GM12878 (cell line): ENCODE results near the gene BUD23. TPM values are rescaled to one million over a fixed set of nuclear protein-coding genes. Genes with fewer than 3 reads are reported as not detected.

Experiments used
- ATAC-seq: fragments of 200-7000 bp; cut with Tn5 transposase; 3 replicates; pipeline ENCODE4 v1.9.1; 2020; ENCODE audit warnings: mild to moderate bottlenecking, moderate library complexity
- BruUV-seq: library from RNA; stranded (reverse); fragments of 400-500 nt; replicated peaks from 2 replicates; lab custom pipeline; 2021; lab: Mats Ljungman, UMichigan
- CTCF ChIA-PET: fragments of 300-600 bp; sonication (Branson Sonifier 250); formaldehyde crosslinking; extraction: SDS; loops from one replicate; lab custom pipeline; 2021; ENCODE audit warnings: inconsistent platforms; lab: Yijun Ruan, JAX
- POLR2A ChIA-PET: fragments of 350-600 bp; formaldehyde crosslinking; extraction: SDS; loops from one replicate; lab custom pipeline; 2021; ENCODE audit warnings: inconsistent platforms; lab: Charles Lee
- RAD21 ChIA-PET: fragments of 300-600 bp; sonication (Branson Sonifier 250); formaldehyde crosslinking; loops from one replicate; lab custom pipeline; 2023; ENCODE audit warnings: antibody characterized with exemption; ENCODE audit not compliant: unreplicated experiment; lab: Charles Lee
- SMC1A ChIA-PET: fragments of 300-600 bp; sonication (Branson Sonifier 250); formaldehyde crosslinking; loops from one replicate; lab custom pipeline; 2023; ENCODE audit not compliant: unreplicated experiment, uncharacterized antibody; lab: Charles Lee
- DNase-seq: peaks from one replicate; pipeline ENCODE4 v3.0.0-alpha.2; 2011; ENCODE audit warnings: low read depth, low spot score
- FAIRE-seq: peaks from 3 replicates; lab custom pipeline; 2011; peaks lifted over from hg19 to GRCh38; lab: Jason Lieb, UNC
- H2AFZ ChIP-seq: 2 replicates; pipeline ENCODE4 v1.6.0; 2011; ENCODE audit warnings: low read depth, low read length, control low read depth; ENCODE audit not compliant: control insufficient read depth
- H3K27ac ChIP-seq: 2 replicates; pipeline ENCODE4 v1.5.1; 2011; ENCODE audit warnings: control low read depth; ENCODE audit not compliant: control insufficient read depth, insufficient read depth
- H3K27me3 ChIP-seq, 2 experiments: replicated peaks in 1 of 2; 2 replicates each; pipeline versions ENCODE4 v1.6.0 to v1.6.1; 2011; ENCODE audit warnings: low read length in 1 of 2; ENCODE audit not compliant: control insufficient read depth in 2 of 2, insufficient read depth in 2 of 2
- H3K36me3 ChIP-seq, 2 experiments: 2 replicates each; pipeline ENCODE4 v1.5.1; 2011; ENCODE audit warnings: low read length in 1 of 2; ENCODE audit not compliant: control insufficient read depth in 2 of 2, insufficient read depth in 2 of 2
- H3K4me1 ChIP-seq: 2 replicates; pipeline ENCODE4 v1.6.1; 2011; ENCODE audit warnings: mild to moderate bottlenecking, low read length, moderate library complexity, mixed read lengths; ENCODE audit not compliant: control insufficient read depth, insufficient read depth
- H3K4me2 ChIP-seq: 2 replicates; pipeline ENCODE4 v1.6.0; 2011; ENCODE audit warnings: control low read depth; ENCODE audit not compliant: control insufficient read depth, insufficient read depth
- H3K4me3 ChIP-seq: fragments of 200-600 bp; sonication (generic); 2 replicates; pipeline ENCODE4 v1.5.1; 2016
- H3K79me2 ChIP-seq: 2 replicates; pipeline ENCODE4 v1.6.0; 2011; ENCODE audit warnings: low read length; ENCODE audit not compliant: control insufficient read depth, insufficient read depth
- H3K9ac ChIP-seq: 2 replicates; pipeline ENCODE4 v1.8.0; 2011; ENCODE audit warnings: low read length, control low read depth, mixed read lengths; ENCODE audit not compliant: control insufficient read depth, insufficient read depth
- H3K9me3 ChIP-seq: replicated peaks from 3 replicates; pipeline ENCODE4 v1.5.1; 2011; ENCODE audit warnings: mild to moderate bottlenecking, low read length; ENCODE audit not compliant: control insufficient read depth, insufficient read depth
- H4K20me1 ChIP-seq: 2 replicates; pipeline ENCODE4 v1.6.0; 2011; ENCODE audit not compliant: control insufficient read depth, insufficient read depth
- CHD4 ChIP-seq: fragments of 200-600 bp; sonication (generic); IDR thresholded peaks from 2 replicates; pipeline ENCODE4 v1.6.1; 2016; ENCODE audit warnings: mild to moderate bottlenecking
- EED ChIP-seq: sonication (generic); IDR thresholded peaks from 2 replicates; pipeline ENCODE4 v1.6.1; 2016; ENCODE audit warnings: antibody characterized with exemption, low read depth
- FOXM1 ChIP-seq: IDR thresholded peaks from 2 replicates; pipeline ENCODE4 v1.6.1; 2012; ENCODE audit warnings: low read depth, mild to moderate bottlenecking, inconsistent platforms, low read length, moderate library complexity
- REST ChIP-seq: IDR thresholded peaks from 2 replicates; pipeline ENCODE4 v1.6.1; 2012; ENCODE audit warnings: mild to moderate bottlenecking, low read depth, low read length
- WGBS: methylation state at CpG from one replicate; pipeline ENCODE4 v1.1.6; 2016; ENCODE audit warnings: low lambda C conversion rate; ENCODE audit not compliant: insufficient replicate concordance, insufficient coverage; ENCODE audit errors: missing lambda C conversion rate; 5-methylcytosine and 5-hydroxymethylcytosine counted together
- in situ Hi-C: fragments of 300-500 bp; cut with MboI; formaldehyde crosslinking; loops from 9 replicates; pipeline ENCODE4 v1.14.3; 2018; ENCODE audit warnings: mixed read lengths
- intact Hi-C: fragments of 100-400 bp; cut with micrococcal nuclease; formaldehyde crosslinking; loops from one replicate; pipeline ENCODE4 v1.14.2; 2022; ENCODE audit not compliant: unreplicated experiment
- polyA plus RNA-seq, 11 experiments: library from polyadenylated mRNA; depleted of rRNA in 4 of 11; unstranded in 6 of 11; stranded (reverse) in 5 of 11; fragments of >200 nt; fragmentation: Nextera tagmentation in 4 of 11; fragmentation: Illumina TruSeq in 1 of 11; extraction: Ambion mirVana in 4 of 11; extraction: Trizol in 1 of 11; gene quantifications; 1 replicate in 1 of 11; 2 replicates in 10 of 11; pipeline versions ENCODE4 v1.2.1 to v1.2.3, GENCODE V29; 2011 to 2016; ENCODE audit warnings: inconsistent platforms in 2 of 11, missing spikeins in 2 of 11, low read depth in 1 of 11
- total RNA-seq, 4 experiments: library from RNA; depleted of rRNA in 3 of 4; stranded (reverse); fragments of >200 nt in 3 of 4; fragmentation: Illumina TruSeq in 1 of 4; extraction: Trizol in 1 of 4; gene quantifications; 2 replicates each; pipeline versions ENCODE4 v1.2.1 to v1.2.3, GENCODE V29; 2013 to 2021

BUD23 gene
- total and polyA plus RNA-seq, 10 of the 15 experiments (the other 5 are each of a cell fraction or from before 2014, with no cell fraction given): 36.4 to 138 (median 99.5) TPM

- CTCF ChIA-PET: no interaction called here
- SMC1A ChIA-PET: no interaction called here
- intact Hi-C loops: no loop called here
- ATAC-seq (no peak), FAIRE-seq (no peak), DNase-seq (no peak)
- RAD21 ChIA-PET: no interaction called here
- Histone ChIP-seq H3K4me1 (no peaks in the 10 kb centered on the region), H3K79me2 (no peaks in the 10 kb centered on the region), H3K9me3 (no peaks in the 10 kb centered on the region), H4K20me1 (no peaks in the 10 kb centered on the region), H3K4me2 (no peak overlapping the region), H3K36me3 (no peaks in the 10 kb centered on the region), H3K9ac (no peak overlapping the region), H3K27me3 (no peaks in the 10 kb centered on the region; a peak in 1 of 4 replicates), H3K4me3 (no peak overlapping the region), H3K27ac (no peak overlapping the region), H2AFZ (no peak overlapping the region)
- in situ Hi-C loops: no loop called here
- 54% methylated on average over 15 of the region's 15 CpGs for WGBS
- POLR2A ChIA-PET: no interaction called here
- no TSS peak for BruUV-seq
- TF ChIP-seq EED: no peak
- no peak for TF ChIP-seq FOXM1
- no peak for TF ChIP-seq CHD4
- no peak for TF ChIP-seq REST
Observed at GRCh38 chr7:73671857-73672445, 11.4 kb upstream of the BUD23 start.
